Measurements from ENCODE around the gene KRT33B.

- TF ChIP-seq, protein P1, sequence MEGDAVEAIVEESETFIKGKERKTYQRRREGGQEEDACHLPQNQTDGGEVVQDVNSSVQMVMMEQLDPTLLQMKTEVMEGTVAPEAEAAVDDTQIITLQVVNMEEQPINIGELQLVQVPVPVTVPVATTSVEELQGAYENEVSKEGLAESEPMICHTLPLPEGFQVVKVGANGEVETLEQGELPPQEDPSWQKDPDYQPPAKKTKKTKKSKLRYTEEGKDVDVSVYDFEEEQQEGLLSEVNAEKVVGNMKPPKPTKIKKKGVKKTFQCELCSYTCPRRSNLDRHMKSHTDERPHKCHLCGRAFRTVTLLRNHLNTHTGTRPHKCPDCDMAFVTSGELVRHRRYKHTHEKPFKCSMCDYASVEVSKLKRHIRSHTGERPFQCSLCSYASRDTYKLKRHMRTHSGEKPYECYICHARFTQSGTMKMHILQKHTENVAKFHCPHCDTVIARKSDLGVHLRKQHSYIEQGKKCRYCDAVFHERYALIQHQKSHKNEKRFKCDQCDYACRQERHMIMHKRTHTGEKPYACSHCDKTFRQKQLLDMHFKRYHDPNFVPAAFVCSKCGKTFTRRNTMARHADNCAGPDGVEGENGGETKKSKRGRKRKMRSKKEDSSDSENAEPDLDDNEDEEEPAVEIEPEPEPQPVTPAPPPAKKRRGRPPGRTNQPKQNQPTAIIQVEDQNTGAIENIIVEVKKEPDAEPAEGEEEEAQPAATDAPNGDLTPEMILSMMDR (optimal IDR thresholded peaks at IDR 0.05 in 1 of 3, IDR thresholded peaks at IDR 0.05 in 1 of 3, conservative IDR thresholded peaks at IDR 0.05 in 1 of 3; ENCODE audit: extremely low read depth in 1 of 3, insufficient read depth in 2 of 3, low read length in 3 of 3): no peak
- TF ChIP-seq EZH2 (IDR thresholded peaks at IDR 0.05; ENCODE audit: low read length): no peak
These were observed 51.4 kb downstream of the KRT33B start for GRCh38 chr17:41318231-41318630.
